ENCODE data around the gene TSPAN7. TPM values are rescaled to one million over a fixed set of nuclear protein-coding genes. Genes with fewer than 3 reads are reported as not detected.

The TSPAN7 gene
- total and polyA plus RNA-seq, 9 of the 15 experiments (the other 6 are each of a cell fraction or from before 2014, with no cell fraction given), result 0.07 to 0.29 (median 0.12) TPM; not detected in 1

DNA sequence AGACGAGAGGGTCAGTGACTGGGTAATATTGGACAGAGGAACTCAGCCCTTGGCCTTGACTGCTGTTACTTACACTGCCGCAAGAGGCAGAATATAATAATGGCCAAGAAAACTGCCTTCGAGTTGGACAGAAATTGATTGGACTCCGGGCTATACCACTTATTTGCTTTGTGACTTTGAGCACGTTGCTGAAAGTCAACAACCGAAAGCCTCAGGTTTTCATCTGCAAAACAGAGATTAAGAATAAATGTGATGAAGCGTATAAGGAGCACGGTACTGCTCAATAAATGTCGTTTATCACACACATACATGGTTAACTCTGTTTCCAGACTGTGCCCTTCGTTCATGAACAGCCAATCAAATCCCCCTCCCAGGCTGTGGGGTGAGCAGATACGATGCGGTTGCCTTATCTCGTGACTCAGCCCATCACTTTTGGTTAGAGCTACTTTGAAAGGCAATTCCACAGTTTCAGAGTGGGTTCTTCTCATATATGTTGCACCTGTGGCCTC, 91.6 kb downstream of the TSPAN7 start (continued):
- TF ChIP-seq ZNF717 (CRISPR knock-in tag; IDR thresholded peaks at IDR 0.05) (no peak), ZFP30 (CRISPR knock-in tag; IDR thresholded peaks at IDR 0.05; ENCODE audit: borderline replicate concordance) (no peak), EP300 (IDR thresholded peaks at IDR 0.05; ENCODE audit: low read length) (peak; percentile 94)
- TF ChIP-seq, protein P1, sequence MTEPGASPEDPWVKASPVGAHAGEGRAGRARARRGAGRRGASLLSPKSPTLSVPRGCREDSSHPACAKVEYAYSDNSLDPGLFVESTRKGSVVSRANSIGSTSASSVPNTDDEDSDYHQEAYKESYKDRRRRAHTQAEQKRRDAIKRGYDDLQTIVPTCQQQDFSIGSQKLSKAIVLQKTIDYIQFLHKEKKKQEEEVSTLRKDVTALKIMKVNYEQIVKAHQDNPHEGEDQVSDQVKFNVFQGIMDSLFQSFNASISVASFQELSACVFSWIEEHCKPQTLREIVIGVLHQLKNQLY (CRISPR knock-in tag; conservative IDR thresholded peaks at IDR 0.05), result no peak
- TF ChIP-seq, protein P2, sequence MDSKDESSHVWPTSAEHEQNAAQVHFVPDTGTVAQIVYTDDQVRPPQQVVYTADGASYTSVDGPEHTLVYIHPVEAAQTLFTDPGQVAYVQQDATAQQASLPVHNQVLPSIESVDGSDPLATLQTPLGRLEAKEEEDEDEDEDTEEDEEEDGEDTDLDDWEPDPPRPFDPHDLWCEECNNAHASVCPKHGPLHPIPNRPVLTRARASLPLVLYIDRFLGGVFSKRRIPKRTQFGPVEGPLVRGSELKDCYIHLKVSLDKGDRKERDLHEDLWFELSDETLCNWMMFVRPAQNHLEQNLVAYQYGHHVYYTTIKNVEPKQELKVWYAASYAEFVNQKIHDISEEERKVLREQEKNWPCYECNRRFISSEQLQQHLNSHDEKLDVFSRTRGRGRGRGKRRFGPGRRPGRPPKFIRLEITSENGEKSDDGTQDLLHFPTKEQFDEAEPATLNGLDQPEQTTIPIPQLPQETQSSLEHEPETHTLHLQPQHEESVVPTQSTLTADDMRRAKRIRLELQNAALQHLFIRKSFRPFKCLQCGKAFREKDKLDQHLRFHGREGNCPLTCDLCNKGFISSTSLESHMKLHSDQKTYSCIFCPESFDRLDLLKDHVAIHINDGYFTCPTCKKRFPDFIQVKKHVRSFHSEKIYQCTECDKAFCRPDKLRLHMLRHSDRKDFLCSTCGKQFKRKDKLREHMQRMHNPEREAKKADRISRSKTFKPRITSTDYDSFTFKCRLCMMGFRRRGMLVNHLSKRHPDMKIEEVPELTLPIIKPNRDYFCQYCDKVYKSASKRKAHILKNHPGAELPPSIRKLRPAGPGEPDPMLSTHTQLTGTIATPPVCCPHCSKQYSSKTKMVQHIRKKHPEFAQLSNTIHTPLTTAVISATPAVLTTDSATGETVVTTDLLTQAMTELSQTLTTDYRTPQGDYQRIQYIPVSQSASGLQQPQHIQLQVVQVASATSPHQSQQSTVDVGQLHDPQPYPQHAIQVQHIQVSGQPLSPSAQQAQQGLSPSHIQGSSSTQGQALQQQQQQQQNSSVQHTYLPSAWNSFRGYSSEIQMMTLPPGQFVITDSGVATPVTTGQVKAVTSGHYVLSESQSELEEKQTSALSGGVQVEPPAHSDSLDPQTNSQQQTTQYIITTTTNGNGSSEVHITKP (IDR thresholded peaks at IDR 0.05; ENCODE audit: partially characterized antibody), result peak; percentile 96
- TF ChIP-seq, protein P3, sequence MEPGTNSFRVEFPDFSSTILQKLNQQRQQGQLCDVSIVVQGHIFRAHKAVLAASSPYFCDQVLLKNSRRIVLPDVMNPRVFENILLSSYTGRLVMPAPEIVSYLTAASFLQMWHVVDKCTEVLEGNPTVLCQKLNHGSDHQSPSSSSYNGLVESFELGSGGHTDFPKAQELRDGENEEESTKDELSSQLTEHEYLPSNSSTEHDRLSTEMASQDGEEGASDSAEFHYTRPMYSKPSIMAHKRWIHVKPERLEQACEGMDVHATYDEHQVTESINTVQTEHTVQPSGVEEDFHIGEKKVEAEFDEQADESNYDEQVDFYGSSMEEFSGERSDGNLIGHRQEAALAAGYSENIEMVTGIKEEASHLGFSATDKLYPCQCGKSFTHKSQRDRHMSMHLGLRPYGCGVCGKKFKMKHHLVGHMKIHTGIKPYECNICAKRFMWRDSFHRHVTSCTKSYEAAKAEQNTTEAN (CRISPR knock-in tag; IDR thresholded peaks at IDR 0.05), result no peak
- TF ChIP-seq, protein P4, sequence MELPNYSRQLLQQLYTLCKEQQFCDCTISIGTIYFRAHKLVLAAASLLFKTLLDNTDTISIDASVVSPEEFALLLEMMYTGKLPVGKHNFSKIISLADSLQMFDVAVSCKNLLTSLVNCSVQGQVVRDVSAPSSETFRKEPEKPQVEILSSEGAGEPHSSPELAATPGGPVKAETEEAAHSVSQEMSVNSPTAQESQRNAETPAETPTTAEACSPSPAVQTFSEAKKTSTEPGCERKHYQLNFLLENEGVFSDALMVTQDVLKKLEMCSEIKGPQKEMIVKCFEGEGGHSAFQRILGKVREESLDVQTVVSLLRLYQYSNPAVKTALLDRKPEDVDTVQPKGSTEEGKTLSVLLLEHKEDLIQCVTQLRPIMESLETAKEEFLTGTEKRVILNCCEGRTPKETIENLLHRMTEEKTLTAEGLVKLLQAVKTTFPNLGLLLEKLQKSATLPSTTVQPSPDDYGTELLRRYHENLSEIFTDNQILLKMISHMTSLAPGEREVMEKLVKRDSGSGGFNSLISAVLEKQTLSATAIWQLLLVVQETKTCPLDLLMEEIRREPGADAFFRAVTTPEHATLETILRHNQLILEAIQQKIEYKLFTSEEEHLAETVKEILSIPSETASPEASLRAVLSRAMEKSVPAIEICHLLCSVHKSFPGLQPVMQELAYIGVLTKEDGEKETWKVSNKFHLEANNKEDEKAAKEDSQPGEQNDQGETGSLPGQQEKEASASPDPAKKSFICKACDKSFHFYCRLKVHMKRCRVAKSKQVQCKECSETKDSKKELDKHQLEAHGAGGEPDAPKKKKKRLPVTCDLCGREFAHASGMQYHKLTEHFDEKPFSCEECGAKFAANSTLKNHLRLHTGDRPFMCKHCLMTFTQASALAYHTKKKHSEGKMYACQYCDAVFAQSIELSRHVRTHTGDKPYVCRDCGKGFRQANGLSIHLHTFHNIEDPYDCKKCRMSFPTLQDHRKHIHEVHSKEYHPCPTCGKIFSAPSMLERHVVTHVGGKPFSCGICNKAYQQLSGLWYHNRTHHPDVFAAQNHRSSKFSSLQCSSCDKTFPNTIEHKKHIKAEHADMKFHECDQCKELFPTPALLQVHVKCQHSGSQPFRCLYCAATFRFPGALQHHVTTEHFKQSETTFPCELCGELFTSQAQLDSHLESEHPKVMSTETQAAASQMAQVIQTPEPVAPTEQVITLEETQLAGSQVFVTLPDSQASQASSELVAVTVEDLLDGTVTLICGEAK (IDR thresholded peaks at IDR 0.05), result no peak
- TF ChIP-seq, protein P4 (CRISPR knock-in tag; IDR thresholded peaks at IDR 0.05), result no peak
